Activated CD4-positive, alpha-beta T cell treated with anti-CD3 and anti-CD28 coated beads for 4 hours (primary cell): ENCODE results near the gene XRCC6.
"Not testable (repeated sequence)": the region's sequence is repeated elsewhere in the genome, so short reads cannot be mapped to it uniquely, and the experiment has no call there.

ENCODE experiments used
- DNase-seq, 2 donors: peaks; one replicate each; pipeline ENCODE4 v3.0.0-alpha.2; 2020

The XRCC6 gene

DNA sequence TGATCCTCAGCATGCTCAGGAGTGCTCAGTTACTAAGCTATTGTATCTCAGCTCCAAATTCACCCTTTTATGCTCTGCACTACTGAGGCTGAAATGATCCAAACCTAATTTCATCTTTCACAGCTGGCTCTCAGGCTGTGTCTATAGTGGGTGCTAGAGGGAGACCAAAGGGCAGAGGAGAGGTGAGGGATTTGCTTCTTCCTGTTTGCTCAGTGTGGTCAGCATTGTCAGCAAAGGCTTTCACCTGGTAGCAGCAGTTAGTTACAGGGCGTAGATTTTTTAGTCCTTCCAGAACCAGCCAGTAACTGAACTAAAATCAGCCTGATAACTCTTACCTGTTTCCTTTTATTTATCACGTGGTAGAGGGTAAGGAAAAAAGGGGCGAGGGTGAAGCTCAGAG, 33.2 kb downstream of the XRCC6 start:
- no peak for DNase-seq

DNA sequence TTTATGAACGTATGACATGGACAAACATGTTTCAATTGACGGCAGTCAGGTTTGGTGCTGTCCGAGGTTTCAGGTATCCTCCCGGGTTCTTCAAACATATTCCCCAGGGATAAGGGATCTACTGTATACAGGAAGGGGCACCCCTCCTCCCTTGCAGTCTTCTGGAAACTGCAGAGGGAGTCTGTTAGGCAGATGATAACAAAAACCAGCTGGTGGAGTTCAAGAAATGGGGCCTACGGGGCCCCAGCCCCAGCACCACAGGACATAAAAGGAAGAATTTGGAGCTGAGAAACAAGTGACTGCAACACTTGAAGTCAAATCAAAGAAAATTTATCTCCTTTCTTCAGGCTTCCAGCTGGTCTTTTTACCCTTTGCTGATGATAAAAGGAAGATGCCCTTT, 35.5 kb downstream of the XRCC6 start:
- DNase-seq = no peak

DNA sequence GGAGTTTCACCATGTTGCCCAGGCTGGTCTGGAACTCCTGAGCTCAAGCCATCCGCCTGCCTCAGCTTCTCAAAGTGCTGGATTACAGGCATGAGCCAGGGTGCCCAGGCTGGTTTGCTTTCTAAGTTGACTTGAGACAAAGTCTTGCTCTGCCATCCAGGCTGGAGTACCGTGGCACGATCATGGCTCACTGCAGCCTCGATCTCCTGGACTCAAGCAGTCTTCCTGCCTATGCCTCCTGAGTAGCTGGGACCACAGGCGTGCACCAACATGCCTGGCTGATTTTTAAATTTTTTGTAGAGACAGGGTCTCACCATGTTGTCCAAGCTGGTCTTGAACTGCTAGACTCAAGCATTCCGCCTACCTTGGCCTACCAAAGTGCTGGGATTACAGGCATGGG, 36.6 kb downstream of the XRCC6 start:
- no peak for DNase-seq

DNA sequence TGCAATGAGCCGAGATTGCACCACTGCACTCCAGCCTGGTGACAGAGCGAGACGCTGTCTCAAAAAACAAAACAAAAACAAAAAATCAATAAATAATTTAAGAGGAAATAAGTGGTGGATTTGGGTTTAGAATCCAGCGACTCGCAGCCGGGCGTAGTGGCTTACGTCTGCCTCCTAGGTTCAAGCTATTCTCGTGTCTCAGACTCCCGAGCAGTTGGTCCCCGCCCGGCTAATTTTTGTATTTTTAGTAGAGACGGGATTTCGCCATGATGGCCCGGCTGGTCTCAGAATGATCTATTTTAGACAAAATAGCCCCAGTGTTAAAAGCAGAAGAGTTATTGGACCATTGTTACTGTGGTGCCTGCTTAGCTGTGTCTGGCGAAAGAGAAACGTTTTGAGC, 37.8 kb downstream of the XRCC6 start:
- no peak for DNase-seq

DNA sequence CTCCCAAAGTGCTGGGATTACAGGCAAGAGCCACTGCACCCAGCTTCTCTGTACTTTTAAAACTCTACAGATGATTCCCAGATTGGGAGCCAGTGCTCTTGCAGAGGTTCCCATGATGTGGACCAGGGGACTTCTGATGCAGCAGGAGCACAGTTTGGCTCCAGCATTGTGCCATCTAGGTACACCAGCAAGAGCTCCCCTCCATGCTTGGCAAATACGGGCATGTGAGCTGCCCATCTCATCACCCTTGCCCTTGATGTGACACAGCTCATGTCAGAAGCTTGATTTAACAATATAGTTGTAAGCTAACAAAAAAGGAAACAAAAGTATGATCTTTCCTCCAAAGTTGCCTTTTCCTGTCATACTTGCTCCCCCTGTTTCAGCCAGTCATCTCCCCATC, 38.8 kb downstream of the XRCC6 start:
- DNase-seq = no peak

DNA sequence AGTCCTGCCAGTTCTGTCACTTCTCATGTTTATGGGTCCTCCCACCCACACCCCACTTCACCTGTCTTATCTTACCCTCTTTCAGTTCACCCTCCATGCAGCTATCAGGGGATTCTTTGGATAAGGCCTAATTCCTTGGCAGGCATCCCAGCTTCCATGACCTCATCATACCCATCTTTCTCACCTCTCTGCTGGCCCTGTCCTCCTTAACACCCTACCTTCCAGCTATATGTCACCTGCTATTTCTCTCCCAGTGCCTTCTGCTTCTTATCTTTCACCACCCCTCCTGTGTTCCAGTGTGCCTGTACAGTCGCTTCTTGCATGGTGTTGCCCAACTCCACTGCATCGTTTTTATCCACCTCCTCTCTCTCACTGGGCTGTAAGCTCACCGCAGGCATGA, 39.3 kb downstream of the XRCC6 start:
- DNase-seq = no peak

DNA sequence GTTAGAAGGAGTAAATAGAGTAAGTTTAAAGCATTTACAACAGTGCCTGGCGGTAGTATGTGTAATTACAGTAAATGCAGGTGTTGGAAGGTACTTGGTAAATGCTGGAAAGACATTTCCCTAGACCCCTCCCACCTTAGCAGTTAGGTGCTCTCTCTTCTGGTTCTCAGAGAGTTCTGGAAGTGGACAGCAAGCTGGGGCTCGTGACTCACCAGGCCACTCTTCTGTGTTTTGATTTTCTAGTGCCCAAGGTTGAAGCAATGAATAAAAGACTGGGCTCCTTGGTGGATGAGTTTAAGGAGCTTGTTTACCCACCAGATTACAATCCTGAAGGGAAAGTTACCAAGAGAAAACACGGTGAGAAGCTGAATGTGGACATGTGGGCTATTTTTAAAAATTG, 40.0 kb downstream of the XRCC6 start:
- no peak for DNase-seq

DNA sequence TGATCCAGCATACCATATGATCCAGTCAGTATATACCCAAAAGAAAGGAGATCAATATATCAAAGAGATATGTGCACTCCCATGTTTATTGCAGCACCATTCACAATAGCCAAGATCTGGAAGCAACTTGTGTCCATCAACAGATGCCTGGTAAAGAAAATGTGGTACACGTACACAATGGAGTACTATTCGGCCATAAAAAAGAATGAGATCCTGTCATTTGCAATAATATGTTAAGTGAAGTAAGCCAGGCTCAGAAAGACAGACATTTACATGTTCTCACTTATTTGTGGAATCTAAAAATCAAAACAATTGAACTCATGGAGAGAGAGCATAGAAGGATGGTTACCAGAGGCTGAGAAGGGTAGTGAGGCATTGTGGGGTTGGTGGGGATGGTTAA, 40.6 kb downstream of the XRCC6 start:
- no peak for DNase-seq

DNA sequence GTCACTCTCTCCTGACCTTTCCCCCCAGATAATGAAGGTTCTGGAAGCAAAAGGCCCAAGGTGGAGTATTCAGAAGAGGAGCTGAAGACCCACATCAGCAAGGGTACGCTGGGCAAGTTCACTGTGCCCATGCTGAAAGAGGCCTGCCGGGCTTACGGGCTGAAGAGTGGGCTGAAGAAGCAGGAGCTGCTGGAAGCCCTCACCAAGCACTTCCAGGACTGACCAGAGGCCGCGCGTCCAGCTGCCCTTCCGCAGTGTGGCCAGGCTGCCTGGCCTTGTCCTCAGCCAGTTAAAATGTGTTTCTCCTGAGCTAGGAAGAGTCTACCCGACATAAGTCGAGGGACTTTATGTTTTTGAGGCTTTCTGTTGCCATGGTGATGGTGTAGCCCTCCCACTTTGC, 42.5 kb downstream of the XRCC6 start:
- DNase-seq = not testable (repeated sequence)

DNA sequence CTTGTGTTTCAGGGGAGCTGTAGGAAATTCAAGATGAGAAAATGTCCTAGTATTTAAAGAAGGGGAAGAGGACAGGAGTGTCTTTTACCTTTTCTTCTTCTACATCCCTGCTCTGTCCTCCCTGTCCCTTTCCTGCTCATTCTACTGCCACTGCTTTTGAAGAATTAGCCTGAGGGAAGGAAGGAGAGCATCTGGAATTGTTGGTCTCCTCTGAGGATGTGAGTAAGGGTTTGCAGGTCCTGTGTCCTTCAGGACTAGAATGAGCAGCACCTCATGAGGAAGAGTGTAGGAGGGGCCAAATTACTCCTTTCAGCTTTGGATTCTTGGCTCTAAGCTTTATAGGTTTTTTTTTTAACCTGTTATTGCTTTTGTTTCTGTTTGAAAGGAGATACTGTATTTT, 43.4 kb downstream of the XRCC6 start:
- no peak for DNase-seq

DNA sequence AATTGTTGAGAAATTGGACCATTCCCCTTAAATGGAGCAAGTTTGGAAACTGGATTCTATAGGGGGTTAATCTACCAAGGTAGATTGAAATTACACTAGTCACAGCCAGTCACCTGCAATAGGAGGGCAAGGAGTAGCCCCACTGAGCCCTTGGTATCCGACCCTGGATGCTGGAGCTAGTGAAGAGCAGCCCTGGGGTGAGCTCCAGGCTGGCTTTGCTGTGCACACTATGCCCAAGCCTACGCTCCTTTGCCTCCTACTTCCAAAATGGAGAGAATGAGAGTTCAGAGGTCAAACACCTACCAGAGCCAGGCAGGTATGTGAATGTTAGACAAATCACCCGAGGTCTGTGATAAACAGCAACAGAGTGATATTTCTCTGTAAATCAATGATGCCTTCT, 43.9 kb downstream of the XRCC6 start:
- no peak for DNase-seq

DNA sequence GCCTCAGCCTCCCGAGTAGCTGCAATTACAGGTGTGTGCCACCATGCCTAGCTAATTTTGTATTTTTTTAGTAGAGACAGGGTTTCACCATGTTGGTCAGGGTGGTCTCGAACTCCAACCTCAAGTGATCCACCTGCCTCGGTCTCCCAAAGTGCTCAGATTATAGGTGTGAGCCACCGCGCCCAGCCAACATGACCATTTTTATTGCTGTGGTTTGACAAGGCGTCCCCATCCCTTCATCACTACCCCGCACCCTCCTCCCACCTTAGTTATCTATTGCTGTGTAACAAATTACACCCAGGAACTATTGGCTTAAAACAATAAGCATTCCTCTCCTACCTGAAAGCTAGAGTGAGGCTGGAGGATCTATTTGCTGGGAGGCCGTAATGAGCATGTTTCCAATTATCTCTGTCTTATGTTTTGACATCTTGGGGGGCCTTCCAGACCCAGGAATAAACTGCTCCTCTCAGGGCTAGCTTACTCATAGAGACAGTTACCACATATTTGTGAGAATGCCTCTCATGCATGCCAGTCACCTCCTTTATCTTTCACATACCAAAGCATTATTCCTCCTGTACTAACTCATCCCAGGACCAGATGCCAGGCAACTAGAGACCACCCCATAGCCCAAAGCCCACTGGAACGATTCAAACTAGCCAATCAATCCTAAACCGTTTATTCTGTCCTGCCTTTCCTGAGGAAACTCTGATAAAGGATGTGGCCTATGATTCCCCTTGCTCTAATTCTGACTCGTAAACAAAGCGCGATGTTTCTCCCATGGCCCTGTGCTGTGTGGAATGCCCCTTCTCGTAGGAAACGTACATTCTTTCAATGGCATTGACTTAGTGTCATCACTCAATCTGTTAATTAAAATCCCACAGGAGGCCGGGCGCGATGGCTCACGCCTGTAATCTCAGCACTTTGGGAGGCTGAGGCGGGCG, 48.1 kb downstream of the XRCC6 start:
- DNase-seq = no peak

DNA sequence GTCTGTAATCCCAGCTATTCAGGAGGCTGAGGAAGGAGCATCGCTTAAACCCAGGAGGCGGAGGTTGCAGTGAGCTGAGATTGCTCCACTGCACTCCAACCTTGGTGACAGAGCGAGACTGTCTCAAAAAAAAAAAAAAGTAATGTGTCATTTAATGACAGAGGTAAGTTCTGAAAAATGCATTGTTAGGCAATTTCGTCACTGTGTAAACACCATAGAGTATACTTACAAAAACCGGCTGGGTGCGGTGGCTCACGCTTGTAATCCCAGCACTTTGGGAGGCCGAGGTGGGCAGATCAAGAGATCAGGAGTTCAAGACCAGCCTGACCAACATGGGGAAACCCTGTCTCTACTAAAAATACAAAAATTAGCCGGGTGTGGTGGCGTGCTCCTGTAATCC, 51.0 kb downstream of the XRCC6 start:
- not testable (repeated sequence) for DNase-seq

DNA sequence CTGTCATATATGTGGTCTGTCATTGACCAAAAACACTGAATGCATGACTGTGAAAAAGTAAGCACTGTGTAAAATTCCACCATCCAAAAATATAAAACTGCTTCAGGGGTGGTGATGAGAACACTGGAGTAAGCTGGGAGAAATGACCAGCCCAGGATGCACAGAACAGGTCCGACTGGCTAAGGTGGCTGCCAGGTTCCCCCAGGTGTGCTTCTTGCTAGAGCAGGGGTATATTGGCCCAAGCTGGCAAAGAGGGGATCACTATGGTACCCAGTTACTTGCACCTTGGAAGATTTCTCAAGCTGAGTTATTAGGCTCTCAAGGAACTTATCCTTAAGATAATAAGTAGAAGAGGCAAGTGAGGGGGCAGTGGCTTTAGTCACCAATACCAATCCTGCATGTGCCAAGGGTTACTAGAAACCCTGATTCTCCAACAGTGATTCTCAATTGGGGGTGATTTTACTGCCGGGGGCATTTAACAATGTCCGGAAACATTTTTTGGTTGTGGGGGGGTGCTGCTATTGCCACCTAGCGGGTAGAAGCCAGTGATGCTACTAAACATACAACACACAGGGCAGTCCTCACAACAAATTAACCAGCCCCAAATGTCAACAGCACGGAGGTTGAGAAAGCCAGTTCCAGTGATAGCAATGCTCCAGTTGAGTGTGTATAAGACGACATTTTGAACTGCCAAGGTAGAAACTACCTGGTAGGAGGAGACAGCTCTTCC, 51.9 kb downstream of the XRCC6 start:
- no peak for DNase-seq

DNA sequence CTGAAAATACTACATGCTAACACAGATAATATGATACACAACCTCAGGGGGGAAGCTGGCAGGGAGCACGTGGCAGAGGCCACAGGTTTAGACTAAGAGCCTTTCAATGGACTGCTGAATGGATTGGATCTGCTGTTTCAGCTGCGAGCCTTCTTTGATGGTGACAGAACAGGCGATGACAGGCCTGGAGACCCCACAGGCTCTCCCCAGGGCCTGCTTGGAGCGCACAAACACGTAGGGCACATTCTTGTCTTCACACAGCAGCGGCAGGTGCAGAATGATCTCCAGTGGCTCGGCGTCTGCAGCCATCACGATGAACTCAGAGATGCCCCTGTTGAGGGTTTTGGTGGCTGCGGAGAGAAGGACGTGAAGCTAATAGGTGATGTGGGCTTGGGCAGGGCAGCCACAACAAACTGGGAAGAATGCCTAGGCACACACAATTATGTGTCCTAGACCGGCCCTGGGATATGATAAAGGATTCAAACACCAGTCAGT, 53.8 kb downstream of the XRCC6 start:
- no peak for DNase-seq

DNA sequence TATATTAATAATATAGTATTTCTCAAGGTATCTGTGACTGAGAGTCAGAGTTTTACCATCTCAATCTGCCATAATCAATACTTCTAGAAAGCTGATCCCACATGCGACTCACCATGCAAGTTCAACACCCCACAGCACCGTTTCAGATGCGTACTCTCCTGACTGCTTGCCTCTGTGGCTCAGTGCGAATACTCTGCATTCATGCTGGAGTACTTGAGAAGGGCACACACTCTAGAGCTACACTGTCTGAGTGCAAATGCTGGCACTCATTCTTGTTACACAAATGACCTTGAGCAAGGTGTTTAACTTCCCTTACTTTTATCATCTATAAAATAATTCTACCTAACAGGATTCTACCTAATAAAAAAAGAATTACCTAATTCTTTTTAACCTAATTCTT, 55.0 kb downstream of the XRCC6 start:
- DNase-seq = no peak

DNA sequence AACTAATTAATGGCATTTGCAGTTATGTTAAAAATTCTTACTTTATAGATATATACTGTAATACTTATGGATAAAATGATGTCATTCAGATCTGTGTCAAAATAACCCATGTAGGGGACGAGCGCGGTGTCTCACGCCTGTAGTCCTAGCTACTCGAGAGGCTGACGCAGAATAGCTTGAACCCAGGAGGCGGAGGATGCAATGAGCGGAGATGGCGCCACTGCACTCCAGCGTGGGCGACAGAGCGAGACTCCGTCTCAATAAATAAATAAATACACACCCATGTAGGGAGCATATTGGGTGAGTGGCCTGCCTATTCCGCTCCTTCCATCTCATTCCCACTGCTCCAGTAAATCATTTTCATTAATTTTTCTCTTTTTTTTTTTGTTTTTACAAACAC, 60.5 kb downstream of the XRCC6 start:
- peak; percentile 26 to 34 for DNase-seq

DNA sequence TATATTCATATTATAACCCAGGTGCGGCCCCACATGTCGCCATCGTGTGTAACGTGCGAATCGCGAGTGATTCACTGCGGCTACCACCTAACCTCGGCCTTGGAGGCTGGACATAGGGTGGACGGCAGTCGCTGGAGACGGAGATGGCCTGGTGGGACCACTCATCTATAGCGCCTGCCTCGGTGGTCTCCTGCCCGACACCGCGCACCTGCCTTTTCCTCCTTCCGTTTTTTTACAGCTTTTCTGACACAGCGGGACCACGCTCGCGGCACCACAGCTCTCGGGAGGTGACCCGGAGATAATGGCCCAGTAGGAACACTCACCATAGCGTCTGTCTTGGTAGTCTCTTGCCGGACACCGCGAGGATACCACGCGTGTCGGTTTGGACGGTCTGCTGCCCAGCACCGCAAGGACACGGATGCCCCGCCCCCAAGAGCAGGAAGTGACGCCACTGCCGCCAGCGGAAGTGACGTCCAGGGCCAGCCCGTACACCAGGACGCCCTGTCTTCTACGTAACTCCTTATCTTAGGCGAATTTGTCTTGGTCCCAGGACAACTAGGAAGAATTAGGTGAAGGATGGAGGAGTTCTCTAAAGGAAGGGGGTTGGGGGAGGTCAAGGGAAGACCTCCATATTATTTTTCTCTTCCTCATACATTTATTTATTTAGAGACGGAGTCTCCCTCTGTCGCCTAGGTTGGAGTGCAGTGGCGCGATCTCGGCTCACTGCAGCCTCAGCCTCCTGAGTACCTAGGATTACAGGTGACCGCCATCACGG, 61.1 kb downstream of the XRCC6 start:
- peak; percentile 76 to 82 for DNase-seq

DNA sequence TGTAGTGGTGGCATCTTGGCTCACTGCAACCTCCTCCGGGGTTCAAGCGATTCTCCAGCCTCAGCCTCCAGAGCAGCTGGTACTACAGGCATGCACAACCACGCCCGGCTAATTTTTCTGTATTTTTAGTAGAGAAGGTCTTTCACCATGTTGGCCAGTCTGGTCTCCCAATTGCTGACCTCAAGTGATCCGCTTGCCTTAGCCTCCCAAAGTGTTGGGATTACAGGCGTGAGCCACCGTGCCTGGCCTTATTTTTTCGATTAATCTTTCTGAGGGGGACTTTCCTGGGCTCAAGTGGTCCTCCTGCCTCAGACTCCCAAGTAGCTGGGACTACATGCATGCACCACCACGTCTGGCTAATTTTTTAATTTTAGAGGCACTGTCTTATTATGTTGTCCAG, 62.0 kb downstream of the XRCC6 start:
- DNase-seq = no peak

DNA sequence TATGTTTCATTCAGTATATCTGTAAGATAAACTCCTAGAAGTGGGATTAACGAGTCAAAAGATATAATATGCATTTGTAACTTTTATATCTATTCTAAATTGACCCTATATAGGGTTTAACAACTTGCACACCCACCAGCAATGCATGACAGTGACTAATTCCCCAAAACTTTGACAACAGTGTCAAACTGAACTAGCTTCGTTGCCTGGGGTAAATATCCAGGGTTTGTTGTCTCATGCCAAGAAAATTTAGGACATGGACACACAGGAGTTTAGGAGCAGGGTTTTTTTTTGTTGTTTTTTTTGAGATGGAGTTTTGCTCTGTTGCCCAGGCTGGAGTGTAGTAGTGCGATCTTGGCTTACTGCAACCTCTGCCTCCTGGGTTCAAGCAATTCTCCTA, 62.5 kb downstream of the XRCC6 start:
- no peak for DNase-seq

DNA sequence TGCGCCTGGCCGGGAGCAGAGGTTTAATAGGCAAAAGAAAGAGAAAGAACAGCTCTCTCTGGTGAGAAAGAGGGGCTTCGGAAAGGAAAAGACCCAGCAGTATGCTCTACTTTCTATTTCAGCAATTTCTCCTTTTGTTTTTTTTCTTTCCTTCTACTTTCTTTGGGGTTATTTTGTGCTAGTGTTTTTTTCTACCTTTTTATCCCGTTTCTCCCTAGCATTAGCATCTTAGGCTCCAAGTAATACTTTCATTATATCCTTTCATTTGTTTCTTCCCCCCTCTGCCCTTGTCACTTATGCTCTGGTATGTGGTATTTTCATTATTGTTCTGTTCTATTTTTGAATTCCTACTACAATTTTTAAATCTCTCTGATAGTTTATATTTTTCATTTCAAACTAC, 63.1 kb downstream of the XRCC6 start:
- no peak for DNase-seq

DNA sequence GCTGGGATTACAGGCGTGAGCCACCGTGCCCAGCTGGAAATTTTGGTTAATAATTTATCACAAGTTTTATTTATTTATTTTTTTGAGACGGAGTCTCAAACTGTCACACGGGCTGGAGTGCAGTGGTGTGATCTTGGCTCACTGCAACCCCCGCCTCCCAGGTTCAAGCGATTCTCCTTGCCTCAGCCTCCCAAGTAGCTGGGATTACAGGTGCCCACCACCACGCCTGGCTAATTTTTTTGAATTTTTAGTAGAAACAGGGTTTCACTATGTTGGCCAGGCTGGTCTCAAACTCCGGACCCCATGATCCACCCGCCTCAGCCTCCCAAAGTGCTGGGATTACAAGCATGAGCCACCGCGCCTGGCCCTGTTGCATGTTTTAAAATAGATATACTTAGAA, 65.8 kb downstream of the XRCC6 start:
- not testable (repeated sequence) for DNase-seq

DNA sequence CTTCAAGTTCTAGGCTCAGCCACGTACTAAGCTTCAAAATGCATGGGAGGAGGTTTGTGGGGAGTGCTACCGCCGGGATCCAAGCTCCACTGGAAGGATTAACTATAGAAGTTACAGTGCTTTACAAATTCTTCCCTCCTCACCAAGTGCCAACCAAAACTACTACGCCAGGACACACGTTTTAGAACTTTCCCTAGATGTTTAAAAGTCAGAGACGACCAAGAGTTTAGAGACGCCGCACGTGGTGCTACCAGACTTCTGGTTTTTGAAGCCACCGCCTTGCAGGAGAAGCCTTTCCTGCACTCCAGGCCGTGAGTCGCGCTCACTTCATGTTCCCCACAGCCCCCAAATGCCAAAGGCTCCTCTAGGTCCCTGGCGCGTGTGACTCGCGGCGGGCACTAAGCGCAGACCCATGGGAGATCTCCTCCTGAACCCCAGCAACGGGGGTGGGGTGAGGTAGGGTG, 66.8 kb downstream of the XRCC6 start:
- no peak for DNase-seq
